ENCODE data around the gene KRTAP12-3.

DNA sequence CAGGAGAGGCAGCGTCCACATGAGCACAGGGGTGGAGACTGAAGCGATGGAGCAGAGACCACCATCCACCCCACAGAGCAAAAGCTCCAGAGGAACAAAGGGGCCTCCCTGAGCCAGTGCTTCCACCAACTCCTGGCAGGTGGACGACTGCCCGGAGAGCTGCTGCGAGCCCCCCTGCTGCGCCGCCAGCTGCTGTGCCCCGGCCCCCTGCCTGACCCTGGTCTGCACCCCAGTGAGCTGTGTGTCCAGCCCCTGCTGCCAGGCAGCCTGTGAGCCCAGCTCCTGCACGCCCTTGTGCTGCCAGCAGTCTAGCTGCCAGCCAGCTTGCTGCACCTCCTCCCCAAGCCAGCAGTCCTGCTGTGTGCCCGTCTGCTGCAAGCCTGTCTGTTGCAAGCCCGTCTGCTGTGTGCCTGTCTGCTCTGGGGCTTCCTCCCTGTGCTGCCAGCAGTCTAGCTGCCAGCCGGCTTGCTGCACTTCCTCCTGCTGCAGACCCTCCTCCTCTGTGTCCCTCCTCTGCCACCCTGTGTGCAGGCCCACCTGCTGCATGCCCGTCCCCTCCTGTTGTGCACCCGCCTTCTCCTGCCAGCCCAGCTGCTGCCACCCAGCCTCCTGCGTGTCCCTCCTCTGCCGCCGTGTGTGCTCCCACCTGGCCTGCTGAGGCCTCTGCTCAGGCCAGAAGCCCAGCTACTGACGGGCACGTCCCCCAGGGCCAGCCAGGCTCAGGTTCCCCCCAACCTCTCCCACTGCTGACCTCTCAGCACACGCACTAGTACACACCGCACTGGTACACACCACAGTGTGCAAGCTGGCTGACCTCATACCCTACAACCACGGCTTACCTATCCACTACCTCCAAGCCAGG lies 44.6 kb downstream of the KRTAP12-3 start:
- TF ChIP-seq, protein P1, sequence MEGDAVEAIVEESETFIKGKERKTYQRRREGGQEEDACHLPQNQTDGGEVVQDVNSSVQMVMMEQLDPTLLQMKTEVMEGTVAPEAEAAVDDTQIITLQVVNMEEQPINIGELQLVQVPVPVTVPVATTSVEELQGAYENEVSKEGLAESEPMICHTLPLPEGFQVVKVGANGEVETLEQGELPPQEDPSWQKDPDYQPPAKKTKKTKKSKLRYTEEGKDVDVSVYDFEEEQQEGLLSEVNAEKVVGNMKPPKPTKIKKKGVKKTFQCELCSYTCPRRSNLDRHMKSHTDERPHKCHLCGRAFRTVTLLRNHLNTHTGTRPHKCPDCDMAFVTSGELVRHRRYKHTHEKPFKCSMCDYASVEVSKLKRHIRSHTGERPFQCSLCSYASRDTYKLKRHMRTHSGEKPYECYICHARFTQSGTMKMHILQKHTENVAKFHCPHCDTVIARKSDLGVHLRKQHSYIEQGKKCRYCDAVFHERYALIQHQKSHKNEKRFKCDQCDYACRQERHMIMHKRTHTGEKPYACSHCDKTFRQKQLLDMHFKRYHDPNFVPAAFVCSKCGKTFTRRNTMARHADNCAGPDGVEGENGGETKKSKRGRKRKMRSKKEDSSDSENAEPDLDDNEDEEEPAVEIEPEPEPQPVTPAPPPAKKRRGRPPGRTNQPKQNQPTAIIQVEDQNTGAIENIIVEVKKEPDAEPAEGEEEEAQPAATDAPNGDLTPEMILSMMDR (IDR thresholded peaks at IDR 0.05): no peak
- TF ChIP-seq POLR2AphosphoS5 (IDR thresholded peaks at IDR 0.05): no peak
- no peak for TF ChIP-seq POLR2A (IDR thresholded peaks at IDR 0.05)
- TF ChIP-seq EP300 (IDR thresholded peaks at IDR 0.05): no peak
